GM12878 (cell line): ENCODE results near the gene SLC22A3. TPM values are rescaled to one million over a fixed set of nuclear protein-coding genes. Genes with fewer than 3 reads are reported as not detected.

Experiments
- ATAC-seq: fragments of 200-7000 bp; cut with Tn5 transposase; 3 replicates; pipeline ENCODE4 v1.9.1; 2020; ENCODE audit warnings: mild to moderate bottlenecking, moderate library complexity
- BruUV-seq: library from RNA; stranded (reverse); fragments of 400-500 nt; replicated peaks from 2 replicates; lab custom pipeline; 2021; lab: Mats Ljungman, UMichigan
- CTCF ChIA-PET: fragments of 300-600 bp; sonication (Branson Sonifier 250); formaldehyde crosslinking; extraction: SDS; loops from one replicate; lab custom pipeline; 2021; ENCODE audit warnings: inconsistent platforms; lab: Yijun Ruan, JAX
- POLR2A ChIA-PET: fragments of 350-600 bp; formaldehyde crosslinking; extraction: SDS; loops from one replicate; lab custom pipeline; 2021; ENCODE audit warnings: inconsistent platforms; lab: Charles Lee
- RAD21 ChIA-PET: fragments of 300-600 bp; sonication (Branson Sonifier 250); formaldehyde crosslinking; loops from one replicate; lab custom pipeline; 2023; ENCODE audit warnings: antibody characterized with exemption; ENCODE audit not compliant: unreplicated experiment; lab: Charles Lee
- SMC1A ChIA-PET: fragments of 300-600 bp; sonication (Branson Sonifier 250); formaldehyde crosslinking; loops from one replicate; lab custom pipeline; 2023; ENCODE audit not compliant: unreplicated experiment, uncharacterized antibody; lab: Charles Lee
- DNase-seq: peaks from one replicate; pipeline ENCODE4 v3.0.0-alpha.2; 2011; ENCODE audit warnings: low read depth, low spot score
- FAIRE-seq: peaks from 3 replicates; lab custom pipeline; 2011; peaks lifted over from hg19 to GRCh38; lab: Jason Lieb, UNC
- H2AFZ ChIP-seq: 2 replicates; pipeline ENCODE4 v1.6.0; 2011; ENCODE audit warnings: low read depth, low read length, control low read depth; ENCODE audit not compliant: control insufficient read depth
- H3K27ac ChIP-seq: 2 replicates; pipeline ENCODE4 v1.5.1; 2011; ENCODE audit warnings: control low read depth; ENCODE audit not compliant: control insufficient read depth, insufficient read depth
- H3K27me3 ChIP-seq, 2 experiments: replicated peaks in 1 of 2; 2 replicates each; pipeline versions ENCODE4 v1.6.0 to v1.6.1; 2011; ENCODE audit warnings: low read length in 1 of 2; ENCODE audit not compliant: control insufficient read depth in 2 of 2, insufficient read depth in 2 of 2
- H3K36me3 ChIP-seq, 2 experiments: 2 replicates each; pipeline ENCODE4 v1.5.1; 2011; ENCODE audit warnings: low read length in 1 of 2; ENCODE audit not compliant: control insufficient read depth in 2 of 2, insufficient read depth in 2 of 2
- H3K4me1 ChIP-seq: 2 replicates; pipeline ENCODE4 v1.6.1; 2011; ENCODE audit warnings: mild to moderate bottlenecking, low read length, moderate library complexity, mixed read lengths; ENCODE audit not compliant: control insufficient read depth, insufficient read depth
- H3K4me2 ChIP-seq: 2 replicates; pipeline ENCODE4 v1.6.0; 2011; ENCODE audit warnings: control low read depth; ENCODE audit not compliant: control insufficient read depth, insufficient read depth
- H3K4me3 ChIP-seq: fragments of 200-600 bp; sonication (generic); 2 replicates; pipeline ENCODE4 v1.5.1; 2016
- H3K79me2 ChIP-seq: 2 replicates; pipeline ENCODE4 v1.6.0; 2011; ENCODE audit warnings: low read length; ENCODE audit not compliant: control insufficient read depth, insufficient read depth
- H3K9ac ChIP-seq: 2 replicates; pipeline ENCODE4 v1.8.0; 2011; ENCODE audit warnings: low read length, control low read depth, mixed read lengths; ENCODE audit not compliant: control insufficient read depth, insufficient read depth
- H3K9me3 ChIP-seq: replicated peaks from 3 replicates; pipeline ENCODE4 v1.5.1; 2011; ENCODE audit warnings: mild to moderate bottlenecking, low read length; ENCODE audit not compliant: control insufficient read depth, insufficient read depth
- H4K20me1 ChIP-seq: 2 replicates; pipeline ENCODE4 v1.6.0; 2011; ENCODE audit not compliant: control insufficient read depth, insufficient read depth
- BCL3 ChIP-seq: IDR thresholded peaks from 2 replicates; pipeline ENCODE4 v1.6.1; 2011; ENCODE audit warnings: borderline replicate concordance, low read depth, mild to moderate bottlenecking, moderate library complexity, low read length; ENCODE audit not compliant: insufficient read depth, poor library complexity, severe bottlenecking
- BCLAF1 ChIP-seq: fragments of 450-650 bp; IDR thresholded peaks from 2 replicates; pipeline ENCODE4 v1.6.1; 2017; ENCODE audit warnings: antibody characterized with exemption, mild to moderate bottlenecking, moderate library complexity
- CHD2 ChIP-seq: IDR thresholded peaks from 2 replicates; pipeline ENCODE4 v1.6.1; 2011; ENCODE audit warnings: low read depth, low read length, improper control_type of control experiment, borderline replicate concordance
- CREM ChIP-seq: IDR thresholded peaks from 2 replicates; pipeline ENCODE4 v1.6.1; 2014; ENCODE audit warnings: antibody characterized with exemption, low read depth
- EP300 ChIP-seq, 2 experiments: fragments of 150-350 bp in 1 of 2; IDR thresholded peaks; 2 replicates each; pipeline ENCODE4 v1.6.1; 2011 to 2012; ENCODE audit warnings: low read depth in 2 of 2, low read length in 2 of 2, borderline replicate concordance in 1 of 2, improper control_type of control experiment in 1 of 2, inconsistent platforms in 1 of 2; ENCODE audit not compliant: control insufficient read depth in 1 of 2
- FOS ChIP-seq: IDR thresholded peaks from 3 replicates; pipeline ENCODE4 v1.6.1; 2011; ENCODE audit warnings: borderline replicate concordance; ENCODE audit not compliant: insufficient read length; ENCODE audit errors: extremely low read depth
- FOXM1 ChIP-seq: IDR thresholded peaks from 2 replicates; pipeline ENCODE4 v1.6.1; 2012; ENCODE audit warnings: low read depth, mild to moderate bottlenecking, inconsistent platforms, low read length, moderate library complexity
- GABPA ChIP-seq: IDR thresholded peaks from 2 replicates; pipeline ENCODE4 v1.6.1; 2014; ENCODE audit warnings: antibody characterized with exemption, low read depth, mild to moderate bottlenecking, inconsistent platforms
- GATAD2B ChIP-seq: fragments of 450-650 bp; conservative IDR thresholded peaks from 2 replicates; pipeline ENCODE4 v1.6.1; 2017; ENCODE audit warnings: low read depth, mild to moderate bottlenecking, moderate library complexity
- JUNB ChIP-seq: IDR thresholded peaks from 2 replicates; pipeline ENCODE4 v1.6.1; 2016; ENCODE audit warnings: antibody characterized with exemption, mild to moderate bottlenecking
- MTA2 ChIP-seq: fragments of 450-650 bp; IDR thresholded peaks from 2 replicates; pipeline ENCODE4 v1.6.1; 2016; ENCODE audit warnings: low read depth, mild to moderate bottlenecking, moderate library complexity
- MYC ChIP-seq: IDR thresholded peaks from 2 replicates; pipeline ENCODE4 v1.6.1; 2011; ENCODE audit warnings: mild to moderate bottlenecking, low read length, moderate library complexity, inconsistent platforms; ENCODE audit not compliant: insufficient read depth, insufficient replicate concordance, insufficient read length, severe bottlenecking
- SPI1 ChIP-seq: IDR thresholded peaks from 2 replicates; pipeline ENCODE4 v1.6.1; 2011; ENCODE audit warnings: low read depth, mild to moderate bottlenecking, low read length, moderate library complexity, borderline replicate concordance; ENCODE audit not compliant: insufficient read depth
- STAT3 ChIP-seq: IDR thresholded peaks from 2 replicates; pipeline ENCODE4 v1.6.1; 2011; ENCODE audit warnings: low read depth, low read length, improper control_type of control experiment
- TCF12 ChIP-seq: IDR thresholded peaks from 2 replicates; pipeline ENCODE4 v1.6.1; 2011; ENCODE audit warnings: low read depth, mild to moderate bottlenecking, low read length
- YBX1 ChIP-seq: fragments of 450-650 bp; IDR thresholded peaks from 2 replicates; pipeline ENCODE4 v1.6.1; 2016; ENCODE audit warnings: antibody characterized with exemption
- ZNF592 ChIP-seq: fragments of 450-650 bp; IDR thresholded peaks from 2 replicates; pipeline ENCODE4 v1.6.1; 2017; ENCODE audit warnings: mild to moderate bottlenecking, moderate library complexity
- WGBS: methylation state at CpG from one replicate; pipeline ENCODE4 v1.1.6; 2016; ENCODE audit warnings: low lambda C conversion rate; ENCODE audit not compliant: insufficient replicate concordance, insufficient coverage; ENCODE audit errors: missing lambda C conversion rate; 5-methylcytosine and 5-hydroxymethylcytosine counted together
- in situ Hi-C: fragments of 300-500 bp; cut with MboI; formaldehyde crosslinking; loops from 9 replicates; pipeline ENCODE4 v1.14.3; 2018; ENCODE audit warnings: mixed read lengths
- intact Hi-C: fragments of 100-400 bp; cut with micrococcal nuclease; formaldehyde crosslinking; loops from one replicate; pipeline ENCODE4 v1.14.2; 2022; ENCODE audit not compliant: unreplicated experiment
- polyA plus RNA-seq, 11 experiments: library from polyadenylated mRNA; depleted of rRNA in 4 of 11; unstranded in 6 of 11; stranded (reverse) in 5 of 11; fragments of >200 nt; fragmentation: Nextera tagmentation in 4 of 11; fragmentation: Illumina TruSeq in 1 of 11; extraction: Ambion mirVana in 4 of 11; extraction: Trizol in 1 of 11; gene quantifications; 1 replicate in 1 of 11; 2 replicates in 10 of 11; pipeline versions ENCODE4 v1.2.1 to v1.2.3, GENCODE V29; 2011 to 2016; ENCODE audit warnings: inconsistent platforms in 2 of 11, missing spikeins in 2 of 11, low read depth in 1 of 11
- total RNA-seq, 4 experiments: library from RNA; depleted of rRNA in 3 of 4; stranded (reverse); fragments of >200 nt in 3 of 4; fragmentation: Illumina TruSeq in 1 of 4; extraction: Trizol in 1 of 4; gene quantifications; 2 replicates each; pipeline versions ENCODE4 v1.2.1 to v1.2.3, GENCODE V29; 2013 to 2021

SLC22A3 gene
- total and polyA plus RNA-seq, 10 of the 15 experiments (the other 5 are each of a cell fraction or from before 2014, with no cell fraction given): 0.07 to 0.15 TPM; not detected in 8

DNA sequence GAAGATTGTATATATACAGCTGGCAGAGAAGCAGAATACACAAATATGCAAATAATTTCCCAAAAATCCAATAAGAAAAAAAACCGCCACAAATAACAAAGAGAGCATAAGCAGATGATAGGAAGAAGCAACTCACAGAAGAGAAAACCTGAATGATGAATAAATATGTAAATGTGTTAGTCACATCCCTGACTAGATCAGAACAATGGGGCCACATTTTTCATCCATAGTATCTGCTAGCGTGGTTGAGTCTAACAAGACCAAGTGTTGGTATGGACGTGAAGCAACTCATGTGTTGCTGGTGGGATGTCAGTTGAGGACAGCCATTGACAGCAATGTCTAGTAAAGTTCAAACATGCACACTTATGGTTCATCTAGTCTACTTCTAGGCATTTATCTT lies 3.9 kb upstream of the SLC22A3 start:
- no peak overlapping the region for H3K4me3 ChIP-seq
- H3K27ac ChIP-seq: no peak overlapping the region
- no peaks in the 10 kb centered on the region for H3K4me1 ChIP-seq
- H3K9me3 ChIP-seq: no peaks in the 10 kb centered on the region
- H3K36me3 ChIP-seq: no peaks in the 10 kb centered on the region
- no peaks in the 10 kb centered on the region for H4K20me1 ChIP-seq
- no peak for DNase-seq
- H3K79me2 ChIP-seq: no peaks in the 10 kb centered on the region
- in situ Hi-C loops (no loop called here), intact Hi-C loops (no loop called here)
- peaks cover 2 to 4% of the 10 kb centered on the region in 2 experiments; a peak in 2 of 4 replicates for H3K27me3 ChIP-seq
- no peak overlapping the region for H2AFZ ChIP-seq
- 0% methylated on average over 3 of the region's 3 CpGs for WGBS
- CTCF ChIA-PET: interaction anchor here (0.5 kb wide), 1 partner anchor 471 kb away, joined by 3 read pairs; no protein-coding TSS in a partner anchor
- POLR2A ChIA-PET: no interaction called here
- no peak overlapping the region for H3K9ac ChIP-seq
- FAIRE-seq: no peak
- H3K4me2 ChIP-seq: no peak overlapping the region
- no peak for ATAC-seq
- no TSS peak for BruUV-seq
- RAD21 ChIA-PET: no interaction called here
- SMC1A ChIA-PET: interaction anchor here (0.6 kb wide), 1 partner anchor 206 kb away, joined by 3 read pairs; no protein-coding TSS in a partner anchor
- TF ChIP-seq JUNB (no peak), STAT3 (no peak), TCF12 (no peak), CHD2 (no peak), BCLAF1 (no peak), SPI1 (no peak), MYC (no peak), YBX1 (no peak), GATAD2B (no peak), FOXM1 (no peak), EP300 (IDR thresholded peaks at IDR 0.05; ENCODE audit: borderline replicate concordance in 1 of 2, control insufficient read depth in 1 of 2, low read depth in 2 of 2, low read length in 2 of 2) (no peak), ZNF592 (no peak), GABPA (no peak), BCL3 (no peak), FOS (no peak), MTA2 (no peak), CREM (no peak)
